ENCODE results near the gene MUC4.
"Not testable (repeated sequence)": the region's sequence is repeated elsewhere in the genome, so short reads cannot be mapped to it uniquely, and the experiment has no call there.

MUC4 gene

DNA sequence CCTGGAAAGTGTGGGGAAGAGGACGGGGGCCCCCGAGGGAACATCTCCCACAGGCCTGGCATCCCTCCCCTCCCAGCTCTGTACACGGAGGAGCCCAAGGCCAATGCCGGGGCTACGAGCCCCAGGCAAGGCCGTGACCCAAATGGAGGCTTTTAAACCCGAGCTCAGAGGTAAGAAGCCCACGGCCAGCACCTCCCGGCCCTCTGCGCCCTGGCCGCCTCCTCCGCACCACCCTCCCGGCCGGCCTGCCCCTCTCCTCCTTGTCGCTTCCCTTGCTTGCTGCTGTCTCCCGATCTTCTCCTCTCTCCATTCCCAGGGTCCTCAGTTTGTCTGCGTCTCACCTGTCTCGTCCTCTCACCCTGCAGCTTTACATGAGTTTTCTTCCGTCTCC, 1.3 kb downstream of the MUC4 start:
- DNase-seq (ENCODE audit: low spot score): no peak

DNA sequence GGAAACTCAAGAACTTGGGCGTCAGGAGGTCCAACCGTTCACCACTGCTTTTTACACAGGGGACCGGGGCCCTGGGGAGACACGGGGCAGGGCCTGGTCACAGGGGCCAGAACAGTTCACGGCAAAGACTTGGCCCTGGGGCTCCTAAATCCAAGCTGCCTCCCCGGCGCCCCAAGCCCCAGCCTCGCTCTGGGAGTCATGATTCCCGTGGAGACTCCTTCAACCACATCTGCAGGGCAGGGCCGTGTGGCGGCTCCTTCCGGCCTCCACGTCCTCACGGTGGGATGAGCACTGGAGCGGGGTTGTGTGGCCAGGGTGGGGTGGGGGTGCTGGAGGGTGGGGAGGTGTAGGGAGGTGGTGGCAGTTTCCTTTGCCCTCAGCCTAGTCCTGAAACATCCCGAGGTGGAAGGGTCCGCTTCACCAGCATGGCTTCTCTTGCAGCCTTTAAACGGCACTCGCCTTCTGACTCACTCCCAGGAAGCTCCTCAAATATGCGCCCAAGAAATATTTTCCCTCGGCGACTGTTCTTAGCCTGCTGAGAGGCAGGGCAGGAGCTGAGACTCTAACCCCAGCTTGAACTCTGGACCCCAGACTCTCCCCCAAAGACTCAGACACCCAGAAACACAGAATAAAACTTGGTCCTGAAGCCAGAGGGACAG, 1.8 kb downstream of the MUC4 start:
- DNase-seq (ENCODE audit: low spot score): no peak

DNA sequence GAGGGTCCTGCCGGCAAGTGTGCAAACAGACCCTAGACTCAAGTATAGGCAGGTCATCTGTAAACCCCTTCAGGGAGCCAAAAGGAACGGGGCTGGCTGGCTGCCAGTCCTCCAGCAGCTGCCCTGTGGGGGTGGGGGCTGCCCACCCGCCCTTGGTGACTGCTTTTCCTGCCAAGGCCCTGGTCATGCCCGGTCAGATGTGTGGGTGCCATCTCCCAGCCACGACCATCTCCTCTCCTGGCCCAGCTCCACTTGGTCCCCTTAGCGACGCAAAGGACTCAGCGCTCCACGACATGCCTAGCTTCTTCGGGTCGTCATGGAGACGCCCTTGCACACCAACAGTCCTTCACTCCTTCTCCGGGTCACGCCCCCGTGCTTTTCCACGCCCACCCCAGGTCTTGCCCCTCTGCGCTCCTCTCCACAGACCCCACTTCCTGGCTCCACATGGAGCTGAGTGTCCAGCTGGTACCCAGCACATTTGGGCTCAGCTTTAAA, 2.4 kb downstream of the MUC4 start:
- no peak for DNase-seq (ENCODE audit: low spot score)

DNA sequence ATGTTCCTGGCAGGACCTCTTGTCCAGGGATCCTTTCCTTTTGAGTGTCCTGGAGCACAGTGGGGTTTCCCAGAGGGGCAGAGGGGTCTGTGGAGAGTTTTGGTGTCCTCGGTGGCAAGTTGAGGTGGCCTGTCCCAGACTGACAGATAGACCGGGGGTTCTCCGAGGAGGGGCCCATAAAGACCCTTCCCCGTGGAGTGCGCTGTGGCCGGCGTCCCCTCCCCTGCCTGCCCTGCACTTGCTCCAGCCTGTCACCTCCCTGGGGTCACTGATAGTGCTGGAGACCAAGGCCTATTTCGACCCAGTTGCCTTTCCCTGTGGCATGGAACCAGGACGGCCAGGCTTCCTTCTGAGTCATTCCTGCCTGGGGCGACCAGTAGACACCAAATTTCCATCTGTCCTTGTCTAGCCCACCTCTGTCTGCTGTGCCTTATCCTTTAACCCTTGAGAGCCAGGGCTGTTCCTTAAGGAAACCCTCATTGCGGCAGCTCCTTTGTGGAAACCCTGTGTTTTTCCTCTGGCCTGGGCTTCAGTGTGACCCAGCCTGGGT, 2.9 kb downstream of the MUC4 start:
- DNase-seq (ENCODE audit: low spot score): no peak

DNA sequence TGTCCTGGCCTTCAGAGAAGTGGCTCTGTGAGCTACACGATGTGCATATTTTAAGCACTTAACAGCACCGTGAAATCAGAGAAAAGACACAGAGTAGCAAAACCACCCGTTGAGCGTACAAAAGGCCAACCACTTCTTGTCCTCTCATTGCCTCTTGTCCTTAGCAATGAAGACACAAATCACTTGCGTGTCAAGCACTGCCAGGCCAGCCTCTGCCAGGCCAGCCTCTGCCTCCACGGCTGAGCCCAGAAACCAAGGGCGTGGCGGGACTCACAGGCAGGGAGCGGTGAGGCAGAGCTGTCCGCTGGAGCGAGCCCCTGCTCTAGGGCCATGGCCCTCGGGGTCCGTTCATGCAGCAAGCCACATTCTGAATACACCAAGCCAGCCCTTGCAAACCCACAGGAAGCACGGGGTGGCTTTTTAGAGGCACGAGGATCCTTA, 4.0 kb downstream of the MUC4 start:
- peak; percentile 14 for DNase-seq (ENCODE audit: low spot score)

DNA sequence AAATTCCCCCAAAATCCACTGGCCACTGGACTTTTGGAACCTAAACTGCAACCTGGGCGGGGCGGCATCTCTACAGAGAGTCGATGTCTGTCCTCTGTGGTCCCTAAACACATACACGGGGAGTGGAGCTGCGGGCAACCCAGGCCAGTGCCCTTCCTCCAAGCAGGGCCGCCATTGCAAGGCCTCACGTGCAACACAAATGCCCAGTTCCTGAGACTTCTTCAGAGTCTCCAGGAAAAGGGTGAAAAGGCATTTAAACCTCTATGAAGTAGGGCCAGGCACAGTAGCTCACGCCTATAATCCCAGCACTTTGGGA, 4.9 kb downstream of the MUC4 start:
- no peak for DNase-seq (ENCODE audit: low spot score)

DNA sequence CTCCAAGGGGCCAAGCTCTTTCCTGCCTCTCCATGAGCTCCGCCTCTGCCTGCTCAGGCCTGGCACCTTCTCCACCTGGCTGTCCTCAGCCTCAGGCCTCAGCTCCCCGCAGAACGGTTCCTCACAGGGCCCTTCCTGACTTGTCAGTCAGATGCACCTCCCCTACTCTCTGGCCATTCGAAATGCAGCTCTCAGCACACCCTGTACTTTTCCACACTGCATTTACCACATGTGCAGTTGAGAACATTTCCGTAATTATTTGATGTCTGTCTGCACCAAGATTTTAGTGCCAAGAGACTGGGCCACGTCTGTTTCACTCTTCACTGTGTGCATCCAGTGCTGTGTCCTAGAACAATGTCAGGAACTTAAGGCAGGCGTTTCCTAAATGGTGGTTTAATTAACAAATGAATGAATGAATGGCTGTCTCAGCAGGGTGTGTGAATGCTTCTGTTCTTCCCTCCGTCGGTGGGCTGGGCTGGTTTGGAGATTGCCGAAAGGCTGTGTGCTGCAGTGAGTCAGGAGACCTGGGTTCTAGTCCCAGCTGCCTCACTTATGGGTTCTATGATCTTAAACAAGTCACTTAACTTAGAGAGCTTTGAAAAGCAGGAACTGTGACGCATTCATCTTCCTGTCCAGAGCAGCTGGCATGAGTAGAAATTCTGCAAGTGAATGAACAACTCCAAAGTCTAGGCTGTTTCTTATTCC, 5.4 kb downstream of the MUC4 start:
- DNase-seq (ENCODE audit: low spot score): no peak

DNA sequence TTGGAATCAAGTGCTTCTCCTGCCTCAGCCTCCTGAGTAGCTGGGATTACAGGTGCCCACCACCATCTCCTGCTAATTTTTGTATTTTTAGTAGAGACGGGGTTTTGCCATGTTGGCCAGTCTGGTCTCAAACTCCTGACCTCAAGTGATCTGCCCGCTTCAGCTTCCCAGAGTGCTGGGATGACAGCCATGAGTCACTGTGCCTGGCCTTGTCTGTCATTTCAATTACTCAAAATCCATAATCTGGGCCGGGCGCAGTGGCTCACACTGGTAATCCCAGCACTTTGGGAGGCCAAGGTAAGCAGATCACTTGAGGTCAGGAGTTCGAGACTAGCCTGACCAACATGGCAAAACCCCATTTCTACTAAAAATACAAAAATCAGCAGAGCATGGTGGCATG, 6.1 kb downstream of the MUC4 start:
- not testable (repeated sequence) for DNase-seq (ENCODE audit: low spot score)

DNA sequence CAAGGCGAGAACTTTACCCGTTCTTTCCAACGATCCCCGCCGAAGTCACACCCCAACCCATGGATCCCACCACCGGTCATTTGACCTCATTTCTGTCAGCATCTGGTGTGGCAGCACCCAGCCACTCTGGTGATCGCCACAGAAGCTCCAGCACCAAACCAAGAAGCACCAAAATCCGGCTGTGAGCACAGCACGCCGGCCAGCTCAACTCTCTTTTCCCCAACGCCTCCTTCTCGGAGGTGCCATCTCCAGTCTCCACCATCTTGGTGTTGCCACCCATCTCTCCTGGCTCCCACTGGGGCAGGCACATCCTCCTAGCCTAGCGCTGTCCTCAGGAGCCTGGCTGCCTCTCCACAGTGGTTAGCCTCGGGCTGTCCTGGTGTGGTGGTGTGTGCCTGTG, 6.5 kb downstream of the MUC4 start:
- no peak for DNase-seq (ENCODE audit: low spot score)

DNA sequence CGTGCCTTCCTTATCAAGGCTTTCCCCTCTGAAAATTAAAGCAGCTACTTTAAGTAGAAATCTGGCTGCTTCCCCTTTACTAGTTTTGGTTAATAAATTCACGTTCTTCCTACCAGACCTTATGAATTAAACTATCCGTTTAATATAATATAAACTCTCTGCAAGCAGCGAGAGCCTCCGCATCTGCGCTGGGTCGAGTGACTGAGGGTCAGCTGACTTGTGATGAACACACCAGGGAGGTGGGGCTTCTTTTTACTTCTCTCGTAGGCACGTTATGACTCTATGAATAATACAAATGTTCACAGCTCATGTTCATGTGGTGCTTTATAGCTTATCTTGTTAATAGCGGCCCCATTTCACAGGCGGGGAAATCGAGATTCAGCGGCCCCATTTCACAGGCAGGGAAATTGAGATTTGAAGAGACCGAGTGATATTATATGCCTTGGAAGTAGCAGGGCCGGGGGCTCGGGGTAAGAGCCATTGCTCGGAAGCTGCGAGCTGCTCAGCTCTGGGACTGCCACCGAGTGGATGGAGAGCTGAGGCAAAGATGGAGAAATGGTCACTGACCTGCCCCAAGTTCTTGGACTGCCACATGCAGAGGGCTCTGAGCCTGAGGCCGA, 8.3 kb downstream of the MUC4 start:
- no peak for DNase-seq (ENCODE audit: low spot score)

DNA sequence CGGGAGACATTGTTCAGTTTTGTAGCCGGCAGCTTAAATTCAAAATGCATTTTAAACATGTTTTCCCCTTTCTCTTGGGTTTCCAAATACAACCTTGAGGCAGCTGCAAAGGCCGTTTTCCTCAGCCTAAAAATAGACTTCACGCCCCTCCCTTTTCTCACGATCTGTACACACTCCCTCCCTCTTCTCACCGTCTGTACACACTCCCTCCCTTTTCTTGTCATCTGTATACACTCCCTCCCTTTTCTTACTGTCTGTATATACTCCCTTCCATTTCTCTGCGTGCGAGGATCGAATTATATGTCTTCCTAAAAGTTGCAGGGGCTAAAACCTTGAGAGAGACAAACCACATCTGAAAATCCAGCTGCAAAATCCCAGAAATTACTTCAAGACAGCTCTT, 8.9 kb downstream of the MUC4 start:
- DNase-seq (ENCODE audit: low spot score): no peak

DNA sequence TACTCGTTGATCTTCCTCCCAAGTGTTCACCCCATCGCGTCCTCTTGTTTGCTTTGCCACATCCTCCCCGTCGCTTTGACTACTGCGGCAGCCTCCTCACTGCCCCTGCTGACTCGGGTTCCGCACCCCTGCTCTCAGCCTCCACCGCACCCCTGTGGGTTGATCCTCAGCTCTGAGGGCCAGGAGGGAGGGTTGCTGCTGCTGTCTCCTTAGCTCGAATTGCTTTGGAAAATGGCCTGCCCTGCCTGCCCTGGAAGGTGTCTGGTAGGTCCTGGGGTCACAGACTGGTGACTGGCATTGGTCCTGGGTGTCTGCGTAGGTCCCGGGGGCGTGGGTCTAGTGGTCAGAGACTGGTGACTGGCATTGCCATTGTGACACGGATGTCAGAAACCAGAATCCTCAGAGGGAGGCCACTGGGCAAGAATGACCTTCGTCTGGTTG, 9.4 kb downstream of the MUC4 start:
- DNase-seq (ENCODE audit: low spot score): no peak

DNA sequence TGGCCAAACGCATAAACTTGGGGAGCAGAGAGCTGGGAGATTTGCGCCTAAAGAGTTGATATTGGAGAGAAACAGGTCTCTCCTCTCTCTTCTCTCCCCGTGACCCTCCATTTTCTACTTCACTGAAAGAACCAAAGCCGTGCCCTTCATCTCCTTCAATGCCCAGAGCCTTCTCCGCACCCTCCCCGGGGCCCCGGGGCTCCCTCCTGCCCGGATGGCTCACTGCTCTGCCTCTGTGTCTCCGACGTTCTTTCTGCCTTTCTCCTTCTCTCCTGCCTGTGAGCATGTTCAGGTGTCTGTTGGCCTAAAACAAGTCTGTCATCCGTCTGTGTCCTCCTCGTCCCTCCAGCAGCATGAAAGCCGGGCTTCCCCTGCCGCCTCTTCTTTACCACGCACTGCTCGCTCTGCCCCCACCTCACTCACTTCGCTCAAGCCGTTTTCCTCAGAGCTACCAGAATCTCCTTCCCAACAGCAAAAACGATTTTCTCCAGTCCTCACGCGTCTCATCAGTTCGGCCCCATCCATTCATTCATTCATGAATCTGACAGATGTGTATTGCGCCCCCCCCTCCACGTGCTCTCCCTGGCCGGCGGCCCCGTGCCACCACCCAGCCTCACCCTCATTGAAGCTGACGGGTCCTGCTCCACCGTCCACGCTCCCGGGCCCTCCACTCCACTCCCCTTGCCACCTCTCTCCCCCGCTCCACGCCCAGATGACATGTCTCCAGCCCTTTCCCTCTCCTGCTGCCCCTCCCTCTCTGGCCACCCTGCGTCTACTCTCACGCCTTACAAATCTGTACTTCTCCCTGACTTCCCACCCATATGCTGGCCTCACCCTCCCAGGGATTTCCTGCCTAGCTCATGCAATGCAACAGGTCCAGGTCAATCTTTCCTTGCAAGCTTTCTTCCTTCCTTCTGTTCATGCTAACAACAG, 10.2 kb downstream of the MUC4 start:
- no peak for DNase-seq (ENCODE audit: low spot score)

DNA sequence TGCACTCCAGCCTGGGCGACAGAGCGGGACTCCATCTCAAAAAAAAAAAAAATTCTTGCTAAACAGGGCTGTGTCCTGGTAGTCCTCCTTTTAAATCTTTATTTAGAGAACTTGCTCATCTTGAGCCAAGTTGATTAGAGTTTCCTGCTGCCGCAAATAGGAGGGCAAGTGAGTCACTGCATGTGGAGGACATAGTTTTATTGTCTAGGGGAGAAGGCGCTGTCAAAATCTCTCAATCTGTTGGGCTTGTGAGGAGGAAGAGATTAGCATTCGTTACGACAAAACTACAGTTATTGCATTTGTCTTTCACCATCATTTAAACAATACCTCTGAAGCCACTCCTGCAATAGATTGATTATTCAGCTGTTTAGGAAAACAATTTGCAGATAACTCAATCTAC, 11.5 kb downstream of the MUC4 start:
- no peak for DNase-seq (ENCODE audit: low spot score)

DNA sequence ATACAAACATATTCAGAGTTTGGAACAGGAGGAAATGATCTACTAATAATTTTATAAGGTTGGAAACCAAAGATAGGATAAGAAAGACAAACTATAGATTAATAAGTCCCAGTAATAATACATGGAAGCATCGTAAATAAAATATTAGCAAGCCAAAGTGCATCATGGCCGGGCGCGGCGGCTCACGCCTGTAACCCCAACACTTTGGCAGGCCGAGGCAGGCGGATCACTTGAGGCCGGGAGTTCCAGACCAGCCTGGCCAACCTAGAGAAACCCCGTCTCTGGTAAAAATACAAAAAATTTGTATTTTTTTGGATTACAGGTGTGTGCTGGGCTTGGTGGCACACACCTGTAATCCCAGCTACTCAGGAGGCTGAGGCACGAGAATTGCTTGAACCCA, 14.9 kb downstream of the MUC4 start:
- DNase-seq (ENCODE audit: low spot score): no peak

DNA sequence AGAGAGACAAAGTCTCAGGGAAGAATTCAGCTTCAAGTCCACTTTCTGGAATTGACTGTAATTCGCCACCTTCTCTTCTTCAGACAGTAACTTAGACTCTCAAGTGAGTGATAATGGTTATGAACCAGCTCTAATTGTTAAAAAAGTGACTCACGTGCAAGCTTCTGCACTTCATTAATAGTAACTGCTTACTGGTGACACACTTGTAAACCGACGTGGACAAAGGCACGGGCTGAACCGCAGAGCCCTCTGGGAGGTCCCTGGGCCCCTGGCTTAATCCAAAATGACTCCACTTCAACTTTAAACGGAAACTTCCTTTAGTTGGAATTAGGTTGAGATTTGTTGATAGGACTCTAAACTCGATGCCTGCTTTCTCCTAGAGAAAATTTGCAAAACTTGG, 17.0 kb downstream of the MUC4 start:
- no peak for DNase-seq (ENCODE audit: low spot score)

DNA sequence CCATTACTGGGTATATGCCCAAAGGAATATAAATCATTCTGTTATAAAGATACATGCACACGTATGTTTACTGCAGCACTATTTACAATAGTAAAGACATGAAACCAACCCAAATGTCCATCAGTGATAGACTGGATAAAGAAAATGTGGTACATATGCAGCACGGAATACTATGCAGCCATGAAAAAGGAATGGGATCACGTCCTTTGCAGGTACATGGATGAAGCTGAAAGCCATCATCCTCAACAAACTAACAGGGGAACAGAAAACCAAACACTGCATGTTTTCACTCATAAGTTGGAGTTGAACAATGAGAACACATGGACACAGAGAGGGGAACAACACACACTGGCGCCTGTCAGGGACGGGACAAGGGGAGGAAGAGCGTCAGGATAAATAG, 19.1 kb downstream of the MUC4 start:
- DNase-seq (ENCODE audit: low spot score): not testable (repeated sequence)

DNA sequence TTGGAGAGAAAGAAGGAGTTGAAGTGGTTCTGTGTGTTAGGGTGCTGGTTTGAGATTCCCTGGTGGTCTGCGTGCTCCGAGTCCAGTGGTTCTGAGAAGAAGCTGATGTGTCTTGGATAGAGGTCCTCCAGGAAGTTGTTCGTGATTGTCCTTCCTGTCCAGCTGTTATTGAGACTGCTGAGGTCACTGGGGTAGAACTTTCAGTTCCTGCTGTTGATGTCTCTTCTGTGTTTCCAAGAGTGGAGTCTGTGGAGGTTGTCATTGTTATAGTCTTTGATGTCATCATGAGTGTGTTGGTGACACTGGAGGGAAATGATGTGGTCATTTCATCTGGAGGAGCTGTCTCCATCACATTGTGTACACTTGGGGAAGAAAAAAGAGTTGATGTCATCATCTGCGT, 20.8 kb downstream of the MUC4 start:
- no peak for DNase-seq (ENCODE audit: low spot score)

DNA sequence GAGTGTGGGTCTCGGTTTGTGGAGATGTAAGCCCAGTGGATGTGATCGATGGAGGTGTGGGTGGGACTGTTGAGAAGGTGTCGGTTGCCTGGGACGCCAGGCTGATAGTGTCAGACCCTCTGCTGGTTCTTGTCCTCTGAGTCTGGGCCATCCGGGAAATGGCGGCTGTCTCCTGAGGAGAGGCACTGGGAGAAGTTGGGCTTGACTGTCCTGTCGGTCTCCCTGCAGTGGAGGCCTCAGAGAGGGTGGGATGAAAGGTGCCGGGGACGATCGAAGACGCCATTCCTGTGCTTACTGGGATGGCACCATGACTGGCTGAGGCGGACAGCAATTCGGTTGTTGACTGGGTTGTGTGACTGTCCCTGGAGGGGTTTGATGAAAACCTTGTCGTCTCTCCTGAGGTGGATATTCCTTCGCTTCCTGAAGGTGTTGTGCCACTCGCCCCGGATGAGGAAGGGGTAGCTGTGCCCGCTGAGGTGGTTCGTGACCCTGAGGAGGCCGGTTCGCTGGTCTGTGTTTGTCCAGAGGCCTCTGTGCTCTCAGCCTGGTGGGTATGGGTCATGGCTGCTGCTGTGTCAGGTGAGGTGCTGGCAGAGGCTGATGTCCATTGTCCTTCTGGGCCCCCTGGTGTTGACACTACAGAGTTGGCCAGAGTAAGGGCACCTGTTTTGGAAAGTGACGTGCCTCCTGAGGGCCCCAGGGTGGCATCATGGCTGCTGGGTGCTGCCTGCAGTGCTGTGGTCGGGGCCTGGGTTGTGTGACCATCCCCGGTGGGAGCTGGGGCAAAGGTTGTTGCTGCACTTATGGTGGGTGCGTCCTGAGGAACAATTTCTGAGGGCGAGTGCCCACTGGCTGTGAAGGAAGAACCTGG, 22.8 kb downstream of the MUC4 start:
- DNase-seq (ENCODE audit: low spot score): no peak

DNA sequence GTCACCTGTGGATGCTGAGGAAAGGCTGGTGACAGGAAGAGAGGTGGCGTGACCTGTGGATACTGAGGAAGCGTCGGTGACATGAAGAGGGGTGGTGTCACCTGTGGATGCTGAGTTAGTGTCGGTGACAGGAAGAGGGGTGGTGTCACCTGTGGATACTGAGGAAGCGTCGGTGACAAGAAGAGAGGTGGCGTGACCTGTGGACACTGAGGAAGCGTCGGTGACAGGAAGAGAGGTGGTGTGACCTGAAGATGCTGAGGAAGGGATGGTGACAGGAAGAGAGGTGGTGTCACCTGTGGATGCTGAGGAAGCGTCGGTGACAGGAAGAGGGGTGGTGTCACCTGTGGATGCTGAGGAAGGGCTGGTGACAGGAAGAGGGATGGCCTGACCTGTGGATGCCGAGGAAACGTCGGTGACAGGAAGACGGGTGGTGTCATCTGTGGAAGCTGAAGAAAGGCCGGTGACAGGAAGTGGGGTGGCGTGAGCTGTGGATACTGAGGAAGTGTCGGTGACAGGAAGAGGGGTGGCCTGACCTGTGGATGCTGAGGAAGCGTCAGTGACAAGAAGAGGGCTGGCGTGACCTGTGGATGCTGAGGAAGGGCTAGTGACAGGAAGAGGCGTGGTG, 25.8 kb downstream of the MUC4 start:
- DNase-seq (ENCODE audit: low spot score): not testable (repeated sequence)

DNA sequence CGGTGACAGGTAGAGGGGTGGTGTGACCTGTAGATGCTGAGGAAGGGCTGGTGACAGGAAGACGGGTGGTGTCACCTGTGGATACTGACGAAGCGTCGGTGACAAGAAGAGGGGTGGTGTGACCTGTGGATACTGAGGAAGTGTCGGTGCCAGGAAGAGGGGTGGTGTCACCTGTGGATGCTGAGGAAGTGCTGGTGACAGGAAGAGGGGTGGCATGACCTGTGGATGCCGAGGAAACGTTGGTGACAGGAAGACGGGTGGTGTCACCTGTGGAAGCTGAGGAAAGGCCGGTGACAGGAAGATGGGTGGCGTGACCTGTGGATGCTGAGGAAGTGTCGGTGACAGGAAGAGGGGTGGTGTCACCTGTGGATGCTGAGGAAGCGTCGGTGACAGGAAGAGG, 27.7 kb downstream of the MUC4 start:
- not testable (repeated sequence) for DNase-seq (ENCODE audit: low spot score)

Data from kidney tubule cell (primary cell).